Measurements from ENCODE around the gene SPIN1.

SPIN1 gene

DNA sequence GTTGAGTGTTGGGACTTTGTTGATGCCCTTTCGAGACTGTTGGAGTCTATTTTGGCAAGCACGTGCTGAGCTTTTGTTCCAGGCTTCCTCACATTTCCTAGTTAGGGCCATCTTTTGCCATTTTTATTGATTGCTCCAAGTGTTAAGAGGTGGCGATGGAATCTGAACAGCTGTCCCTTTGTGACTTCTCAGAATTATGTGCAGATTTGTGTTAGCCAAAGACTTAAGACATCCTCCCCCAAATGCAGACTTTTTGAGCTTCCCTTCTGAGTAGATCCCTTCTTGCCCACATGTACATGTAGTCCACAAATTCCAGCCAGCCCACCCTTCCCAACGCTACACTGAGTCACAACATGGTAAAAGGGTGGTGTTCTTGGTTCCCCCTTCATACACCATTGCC, 59.2 kb downstream of the SPIN1 start:
- no peak overlapping the region for H3K27ac ChIP-seq
- no peak for TF ChIP-seq CTCF (conservative IDR thresholded peaks at IDR 0.05)

DNA sequence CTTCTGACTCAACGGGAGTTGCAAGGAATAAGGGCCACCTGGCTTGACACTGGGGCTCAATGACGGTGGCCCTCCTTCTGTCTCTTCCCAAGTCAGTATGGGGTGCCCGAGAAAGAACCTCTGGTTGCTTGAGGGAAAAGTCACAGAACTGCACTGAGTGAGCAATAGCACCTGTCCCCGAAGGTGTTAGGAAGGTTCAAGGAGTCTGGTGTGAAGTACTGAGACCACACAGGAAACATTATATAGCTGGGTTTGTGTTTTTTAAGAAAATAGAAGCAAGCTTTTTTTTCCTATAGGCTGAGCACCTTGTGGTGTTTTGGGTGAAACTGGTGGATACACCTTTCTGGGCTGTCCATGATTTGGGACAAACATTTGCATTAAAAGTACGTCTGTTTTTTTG, 62.9 kb downstream of the SPIN1 start:
- H3K27ac ChIP-seq, result no peak overlapping the region
- TF ChIP-seq CTCF (conservative IDR thresholded peaks at IDR 0.05), result no peak

GRCh38 chr9:88458716-88459465, 70.6 kb downstream of the SPIN1 start:
- no peak overlapping the region for H3K27ac ChIP-seq
- no peak for TF ChIP-seq CTCF (conservative IDR thresholded peaks at IDR 0.05)

DNA sequence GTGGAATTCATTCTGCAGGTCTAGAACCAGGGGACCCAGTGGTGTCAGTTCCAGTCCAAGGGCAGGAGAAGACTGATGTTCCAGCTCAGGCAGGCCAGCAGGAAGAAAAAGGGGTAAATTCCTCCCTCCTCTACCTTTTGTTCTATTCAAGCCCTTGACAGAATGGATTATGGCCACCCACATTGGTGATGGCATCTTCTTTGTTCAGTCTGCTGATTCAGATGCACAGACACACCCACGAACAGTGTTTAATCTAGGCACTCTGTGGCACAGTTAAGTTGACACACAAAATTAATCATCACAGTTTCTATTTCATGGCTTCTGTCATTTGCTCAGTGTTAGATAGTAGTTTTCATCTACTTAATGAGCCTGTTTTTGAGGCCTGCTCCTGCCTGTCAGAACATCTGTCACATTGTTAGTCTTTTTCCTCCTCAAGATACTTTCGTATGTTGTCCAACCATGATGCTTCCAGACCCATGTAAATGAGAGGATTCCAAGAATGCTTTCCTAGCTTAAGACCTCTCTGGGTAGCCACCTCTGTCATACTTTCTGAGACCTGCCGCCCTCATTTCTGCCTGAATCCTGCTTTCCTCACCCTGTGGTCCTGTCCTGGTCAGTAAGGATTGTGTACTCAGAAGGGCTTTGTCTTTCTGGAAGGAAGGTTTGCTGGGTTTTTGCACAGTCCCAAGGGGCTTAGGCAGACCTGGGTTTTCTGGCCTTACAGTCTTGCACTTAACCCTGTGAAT, 72.5 kb downstream of the SPIN1 start:
- H3K27ac ChIP-seq, result no peak overlapping the region
- no peak for TF ChIP-seq CTCF (conservative IDR thresholded peaks at IDR 0.05)

- H3K27ac ChIP-seq, result no peak overlapping the region
- TF ChIP-seq CTCF (conservative IDR thresholded peaks at IDR 0.05), result no peak
These were observed 73.9 kb downstream of the SPIN1 start for GRCh38 chr9:88462191-88462590.

DNA sequence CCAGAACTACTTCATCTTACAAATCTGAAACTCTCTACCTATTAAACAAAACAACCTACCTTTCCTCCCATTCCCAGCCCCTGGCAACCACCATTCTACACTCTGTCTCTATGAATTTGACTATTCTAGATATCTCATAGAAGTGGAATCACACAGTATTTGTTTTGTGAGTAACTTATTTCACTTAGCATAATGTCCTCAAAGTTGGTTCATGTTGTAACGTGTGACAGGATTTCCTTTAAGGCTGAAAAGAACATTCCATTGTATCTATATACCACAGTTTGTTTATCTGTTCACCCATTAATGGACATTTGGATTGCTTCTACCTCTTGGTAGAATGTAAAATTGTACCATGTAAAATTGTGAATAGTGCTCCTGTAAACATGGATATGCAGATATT, 76.6 kb downstream of the SPIN1 start:
- H3K27ac ChIP-seq, result no peak overlapping the region
- TF ChIP-seq CTCF (conservative IDR thresholded peaks at IDR 0.05), result no peak

DNA sequence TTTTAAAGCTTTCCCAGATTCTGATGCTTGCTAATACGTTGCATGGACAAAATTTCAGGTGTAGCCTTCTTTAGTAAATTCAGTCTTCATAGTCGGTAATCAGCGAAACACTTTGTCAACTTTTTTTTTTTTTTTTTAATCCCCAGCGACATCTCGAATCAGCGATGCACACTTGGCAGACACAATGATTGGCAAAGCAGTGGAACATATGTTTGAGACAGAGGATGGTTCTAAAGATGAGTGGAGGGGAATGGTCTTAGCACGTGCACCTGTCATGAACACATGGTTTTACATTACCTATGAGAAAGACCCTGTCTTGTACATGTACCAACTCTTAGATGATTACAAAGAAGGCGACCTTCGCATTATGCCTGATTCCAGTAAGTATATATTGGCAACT, 80.0 kb downstream of the SPIN1 start:
- TF ChIP-seq CTCF (conservative IDR thresholded peaks at IDR 0.05), result no peak
- H3K27ac ChIP-seq, result no peak overlapping the region

All from VCaP (cell line).